ENCODE results near the gene ATF4. TPM values are rescaled to one million over a fixed set of nuclear protein-coding genes. Genes with fewer than 3 reads are reported as not detected.

The ATF4 gene
- total and polyA plus RNA-seq, 2 of the 13 experiments (the other 11 are each of a cell fraction or from before 2014, with no cell fraction given): 486 to 1,297 TPM

- TF ChIP-seq BCL3 (CRISPR knock-in tag; IDR thresholded peaks at IDR 0.05) (0 out of 2 replicates have a peak, but pooled peaks have one; percentile 39), ZNF441 (CRISPR knock-in tag; IDR thresholded peaks at IDR 0.05; ENCODE audit: borderline replicate concordance) (0 out of 2 replicates have a peak, but pooled peaks have one; percentile 13), HNF1A (IDR thresholded peaks at IDR 0.05; ENCODE audit: low read depth) (no peak), HNF1A (CRISPR knock-in tag; IDR thresholded peaks at IDR 0.05; ENCODE audit: borderline replicate concordance) (peak; percentile 7; the same call in 1 of the 2 replicates), BRCA1 (CRISPR knock-in tag; IDR thresholded peaks at IDR 0.05) (no peak), ZC3H13 (CRISPR knock-in tag; IDR thresholded peaks at IDR 0.05) (0 out of 2 replicates have a peak, but pooled peaks have one; percentile 20), ZMYM3 (CRISPR knock-in tag; IDR thresholded peaks at IDR 0.05) (no peak), SP140L (CRISPR knock-in tag; IDR thresholded peaks at IDR 0.05; ENCODE audit: borderline replicate concordance) (no peak), ZNF749 (CRISPR knock-in tag; IDR thresholded peaks at IDR 0.05; ENCODE audit: borderline replicate concordance) (no peak), GATA4 (IDR thresholded peaks at IDR 0.05; ENCODE audit: borderline replicate concordance, low read depth) (no peak), MAX (IDR thresholded peaks at IDR 0.05) (no peak), ZNF460 (CRISPR knock-in tag; IDR thresholded peaks at IDR 0.05; ENCODE audit: borderline replicate concordance) (no peak), THAP9 (CRISPR knock-in tag; IDR thresholded peaks at IDR 0.05; ENCODE audit: borderline replicate concordance) (peak; percentile 99), PRMT3 (CRISPR knock-in tag; IDR thresholded peaks at IDR 0.05; ENCODE audit: borderline replicate concordance, low read depth) (no peak), FOXK1 (CRISPR knock-in tag; IDR thresholded peaks at IDR 0.05; ENCODE audit: borderline replicate concordance, low read depth) (no peak), RBAK (CRISPR knock-in tag; IDR thresholded peaks at IDR 0.05) (no peak), BHLHE40 (IDR thresholded peaks at IDR 0.05; ENCODE audit: low read length) (peak; percentile 34; the same call in 1 of the 2 replicates), ZNF616 (CRISPR knock-in tag; IDR thresholded peaks at IDR 0.05; ENCODE audit: low read depth) (no peak), BRF2 (CRISPR knock-in tag; IDR thresholded peaks at IDR 0.05) (no peak), TOPORS (CRISPR knock-in tag; IDR thresholded peaks at IDR 0.05) (no peak), HNRNPK (IDR thresholded peaks at IDR 0.05; ENCODE audit: low read depth, low read length, poor library complexity, severe bottlenecking) (no peak)
Measured at GRCh38 chr22:39501644-39502108, 18.7 kb upstream of the ATF4 start (continued).

Data from HepG2 (cell line).